ENCODE data around the gene GP1BA.
A peak's percentile ranks its signal among the peaks of the same experiment; 100 is the strongest.

The GP1BA gene

GRCh38 chr17:4978726-4979125 is 46.6 kb downstream of the GP1BA start:
- DNase-seq, result no peak

GRCh38 chr17:4980644-4981216 is 48.7 kb downstream of the GP1BA start:
- DNase-seq, result peak; percentile 52 to 53

GRCh38 chr17:4982305-4982704 is 50.2 kb downstream of the GP1BA start:
- no peak for DNase-seq

All from stimulated activated CD4-positive, alpha-beta T cell treated with anti-CD3 and anti-CD28 coated beads, Interleukin-2, amount 100 ng/mL, for 48 hours (primary cell).